ENCODE data around the gene MBTPS1.

The MBTPS1 gene

DNA sequence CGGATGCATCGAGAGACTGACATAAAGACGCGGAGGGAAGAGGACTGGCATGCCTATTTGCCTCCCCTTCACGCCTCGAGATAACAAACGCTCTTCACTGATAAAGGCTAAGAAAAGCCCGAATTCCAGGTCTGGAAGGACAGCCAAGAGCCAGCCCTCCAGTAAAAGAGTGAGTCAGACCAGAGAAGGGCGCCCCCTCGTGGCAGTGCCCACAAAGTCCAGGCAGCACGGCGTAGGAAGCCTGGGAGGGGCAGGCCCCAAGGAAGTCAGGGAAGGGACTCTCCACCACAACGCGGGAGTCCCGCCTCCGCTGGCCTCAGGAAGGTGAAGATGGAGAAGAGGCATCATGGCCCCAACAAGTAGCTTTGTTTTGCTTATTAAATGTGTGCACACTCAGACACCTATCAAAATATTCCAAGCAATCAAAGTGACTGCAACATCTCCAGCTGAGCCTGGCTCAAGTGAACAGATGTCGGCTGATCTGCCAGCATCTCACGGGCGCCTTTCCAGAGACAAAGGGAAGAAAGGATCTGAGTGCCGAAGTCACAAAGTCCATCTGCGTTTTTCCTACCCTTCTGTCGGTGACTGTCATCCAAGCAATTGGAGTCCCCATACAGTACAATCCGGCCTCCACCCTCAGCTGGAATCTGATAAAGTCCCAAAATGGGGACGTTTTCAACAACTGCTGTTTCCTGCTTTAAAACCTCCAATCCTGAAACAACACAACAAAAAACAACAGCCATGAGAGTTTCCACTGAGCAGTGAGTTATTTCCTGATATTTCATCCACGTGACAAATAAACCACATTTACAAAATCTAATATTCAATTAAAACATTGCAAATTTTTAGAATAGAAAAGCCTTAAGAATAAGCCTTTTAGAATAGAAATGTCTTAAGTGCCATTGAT lies 53.8 kb downstream of the MBTPS1 start:
- Histone ChIP-seq H3K4me1 (ENCODE audit: low read depth, poor library complexity, severe bottlenecking) (no peaks in the 10 kb centered on the region), H3K4me2 (no peak overlapping the region), H4K20me1 (ENCODE audit: insufficient read depth) (0 out of 2 replicates have a peak, but pooled peaks cover 3% of the 10 kb centered on the region), H3K9ac (no peak overlapping the region), H3K79me2 (ENCODE audit: insufficient read depth, low read depth) (no peaks in the 10 kb centered on the region), H3K27me3 (ENCODE audit: insufficient read depth, low read depth) (no peaks in the 10 kb centered on the region), H3K27ac (no peak overlapping the region), H3K36me3 (ENCODE audit: insufficient read depth) (peaks cover 11% of the 10 kb centered on the region; the same call in 1 of the 2 replicates), H2AFZ (ENCODE audit: low read depth) (no peak overlapping the region), H3K4me3 (IDR thresholded peaks at IDR 0.05; ENCODE audit: insufficient read depth, low read depth, low read length) (no peak overlapping the region)
- TF ChIP-seq, protein P1, sequence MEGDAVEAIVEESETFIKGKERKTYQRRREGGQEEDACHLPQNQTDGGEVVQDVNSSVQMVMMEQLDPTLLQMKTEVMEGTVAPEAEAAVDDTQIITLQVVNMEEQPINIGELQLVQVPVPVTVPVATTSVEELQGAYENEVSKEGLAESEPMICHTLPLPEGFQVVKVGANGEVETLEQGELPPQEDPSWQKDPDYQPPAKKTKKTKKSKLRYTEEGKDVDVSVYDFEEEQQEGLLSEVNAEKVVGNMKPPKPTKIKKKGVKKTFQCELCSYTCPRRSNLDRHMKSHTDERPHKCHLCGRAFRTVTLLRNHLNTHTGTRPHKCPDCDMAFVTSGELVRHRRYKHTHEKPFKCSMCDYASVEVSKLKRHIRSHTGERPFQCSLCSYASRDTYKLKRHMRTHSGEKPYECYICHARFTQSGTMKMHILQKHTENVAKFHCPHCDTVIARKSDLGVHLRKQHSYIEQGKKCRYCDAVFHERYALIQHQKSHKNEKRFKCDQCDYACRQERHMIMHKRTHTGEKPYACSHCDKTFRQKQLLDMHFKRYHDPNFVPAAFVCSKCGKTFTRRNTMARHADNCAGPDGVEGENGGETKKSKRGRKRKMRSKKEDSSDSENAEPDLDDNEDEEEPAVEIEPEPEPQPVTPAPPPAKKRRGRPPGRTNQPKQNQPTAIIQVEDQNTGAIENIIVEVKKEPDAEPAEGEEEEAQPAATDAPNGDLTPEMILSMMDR (conservative IDR thresholded peaks at IDR 0.05; ENCODE audit: low read depth, low read length): peak; percentile 85

DNA sequence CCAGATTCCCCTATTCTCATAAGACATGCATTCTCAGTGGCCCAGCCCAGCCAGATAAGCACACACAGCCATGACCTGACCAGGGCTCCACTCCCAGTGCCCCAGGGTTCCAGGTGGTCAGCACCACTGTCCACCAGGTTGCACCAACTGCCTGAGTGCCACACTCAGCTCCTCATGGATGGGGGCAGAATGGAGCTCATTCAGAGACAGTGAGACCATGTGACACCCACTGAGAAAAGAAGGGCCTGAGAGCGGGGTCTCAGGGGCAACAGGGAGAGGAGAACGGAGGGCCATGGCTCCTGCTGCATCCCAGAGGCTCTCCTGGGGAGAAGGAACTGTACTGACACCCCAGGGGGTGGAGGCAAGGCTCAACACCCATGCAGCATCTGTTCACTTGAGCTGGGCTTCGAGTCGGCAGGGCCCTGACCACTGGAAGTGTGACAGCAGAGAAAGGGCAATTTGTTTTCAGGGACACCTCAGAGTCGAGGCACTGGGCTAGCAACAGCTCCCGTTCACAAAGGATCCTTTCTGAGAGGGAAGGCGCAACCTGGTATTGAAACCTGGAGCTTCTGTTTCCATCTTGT lies 55.4 kb downstream of the MBTPS1 start:
- Histone ChIP-seq H3K4me2 (no peak overlapping the region), H3K36me3 (ENCODE audit: insufficient read depth) (peaks cover 11% of the 10 kb centered on the region; the same call in 1 of the 2 replicates), H3K4me1 (ENCODE audit: low read depth, poor library complexity, severe bottlenecking) (no peaks in the 10 kb centered on the region), H4K20me1 (ENCODE audit: insufficient read depth) (0 out of 2 replicates have a peak, but pooled peaks cover 3% of the 10 kb centered on the region), H3K79me2 (ENCODE audit: insufficient read depth, low read depth) (no peaks in the 10 kb centered on the region), H3K9ac (no peak overlapping the region), H2AFZ (ENCODE audit: low read depth) (no peak overlapping the region), H3K27me3 (ENCODE audit: insufficient read depth, low read depth) (no peaks in the 10 kb centered on the region), H3K4me3 (IDR thresholded peaks at IDR 0.05; ENCODE audit: insufficient read depth, low read depth, low read length) (no peak overlapping the region), H3K27ac (no peak overlapping the region)
- TF ChIP-seq, protein P1 (conservative IDR thresholded peaks at IDR 0.05; ENCODE audit: low read depth, low read length): no peak

DNA sequence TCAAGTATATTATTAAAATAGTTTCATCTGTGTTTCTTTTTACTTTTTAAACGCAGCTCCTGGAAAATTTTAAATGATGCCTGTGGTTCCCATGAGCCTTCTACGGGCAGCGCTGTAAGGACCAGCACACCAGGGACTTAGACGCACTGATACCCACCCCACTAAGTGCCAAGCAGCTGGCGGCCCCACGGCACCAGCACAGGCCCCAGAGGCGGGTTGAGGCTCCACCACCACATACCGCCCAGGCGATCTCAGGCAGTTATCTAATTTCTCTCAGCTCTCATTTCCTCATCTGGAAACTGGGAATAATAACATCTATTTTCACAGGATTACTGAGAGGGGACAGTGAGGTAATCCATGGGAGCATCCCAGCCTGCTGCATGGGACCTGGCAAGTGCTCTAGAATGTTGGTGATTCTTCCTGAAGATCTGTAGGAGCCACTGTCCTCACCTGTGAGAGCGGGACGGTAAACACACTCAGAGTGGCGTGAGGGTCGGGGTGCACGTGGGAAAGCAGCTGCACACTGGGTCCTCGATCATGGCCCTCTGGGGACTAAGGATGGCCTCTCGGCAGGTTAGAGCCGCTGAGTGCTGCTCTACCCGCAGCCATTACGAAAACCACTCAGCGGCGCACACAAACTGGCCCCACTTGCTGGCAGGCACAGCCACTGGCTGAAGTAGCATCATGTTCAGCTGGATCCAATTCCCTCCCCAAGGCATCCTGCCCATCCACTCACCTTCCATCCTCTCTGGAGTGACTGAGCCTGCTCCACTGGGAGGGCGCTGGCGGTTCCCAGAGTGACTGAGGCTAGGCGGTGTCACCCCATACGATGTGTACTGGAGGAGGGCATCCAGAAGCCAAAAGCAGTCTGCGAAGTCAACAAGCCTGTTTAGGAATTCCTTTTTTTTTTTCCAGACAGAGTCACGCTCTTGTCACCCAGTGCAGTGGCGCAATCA lies 56.5 kb downstream of the MBTPS1 start:
- 0 out of 2 replicates have a peak, but pooled peaks cover 3% of the 10 kb centered on the region for H4K20me1 ChIP-seq (ENCODE audit: insufficient read depth)
- no peaks in the 10 kb centered on the region for H3K27me3 ChIP-seq (ENCODE audit: insufficient read depth, low read depth)
- TF ChIP-seq, protein P1 (conservative IDR thresholded peaks at IDR 0.05; ENCODE audit: low read depth, low read length): no peak
- H2AFZ ChIP-seq (ENCODE audit: low read depth): no peak overlapping the region
- H3K4me3 ChIP-seq (IDR thresholded peaks at IDR 0.05; ENCODE audit: insufficient read depth, low read depth, low read length): no peak overlapping the region
- no peak overlapping the region for H3K4me2 ChIP-seq
- no peak overlapping the region for H3K27ac ChIP-seq
- H3K4me1 ChIP-seq (ENCODE audit: low read depth, poor library complexity, severe bottlenecking): no peaks in the 10 kb centered on the region
- H3K36me3 ChIP-seq (ENCODE audit: insufficient read depth): peaks cover 11% of the 10 kb centered on the region; the same call in 1 of the 2 replicates
- H3K79me2 ChIP-seq (ENCODE audit: insufficient read depth, low read depth): no peaks in the 10 kb centered on the region
- no peak overlapping the region for H3K9ac ChIP-seq

DNA sequence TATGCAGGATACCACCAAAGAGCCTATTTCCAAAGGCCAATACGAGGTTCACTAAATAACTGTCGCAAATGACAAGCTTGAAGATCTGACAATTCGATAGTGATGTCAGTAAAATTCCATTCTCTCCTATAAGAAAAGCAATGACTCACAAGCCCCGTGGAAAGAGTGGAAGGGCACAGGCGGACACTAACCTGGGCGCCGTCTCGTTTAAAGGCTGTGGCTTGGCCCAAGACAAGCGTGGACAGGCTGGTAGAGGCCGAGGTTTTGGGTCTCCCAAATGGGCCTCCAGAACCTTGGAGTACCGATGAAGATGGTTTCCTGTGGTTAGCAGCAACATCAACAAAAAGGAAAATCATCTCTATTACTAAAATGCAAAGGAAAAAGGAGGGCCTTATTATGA lies 57.6 kb downstream of the MBTPS1 start:
- peaks cover 11% of the 10 kb centered on the region; the same call in 1 of the 2 replicates for H3K36me3 ChIP-seq (ENCODE audit: insufficient read depth)
- no peak overlapping the region for H3K4me3 ChIP-seq (IDR thresholded peaks at IDR 0.05; ENCODE audit: insufficient read depth, low read depth, low read length)
- H3K4me2 ChIP-seq: no peak overlapping the region
- H4K20me1 ChIP-seq (ENCODE audit: insufficient read depth): no peaks in the 10 kb centered on the region
- H3K27ac ChIP-seq: no peak overlapping the region
- TF ChIP-seq, protein P1 (conservative IDR thresholded peaks at IDR 0.05; ENCODE audit: low read depth, low read length): no peak
- no peaks in the 10 kb centered on the region for H3K79me2 ChIP-seq (ENCODE audit: insufficient read depth, low read depth)
- H3K9ac ChIP-seq: no peak overlapping the region
- H3K27me3 ChIP-seq (ENCODE audit: insufficient read depth, low read depth): no peaks in the 10 kb centered on the region
- no peaks in the 10 kb centered on the region for H3K4me1 ChIP-seq (ENCODE audit: low read depth, poor library complexity, severe bottlenecking)
- H2AFZ ChIP-seq (ENCODE audit: low read depth): no peak overlapping the region

Measured in KMS-11 (cell line).